H1 (cell line): ENCODE data around the gene SHOX. TPM values are rescaled to one million over a fixed set of nuclear protein-coding genes. Genes with fewer than 3 reads are reported as not detected.

ENCODE experiments used
- CTCF ChIA-PET: fragments of 300-600 bp; sonication (Branson Sonifier 250); formaldehyde crosslinking; loops from one replicate; lab custom pipeline; 2021; ENCODE audit not compliant: partially characterized antibody; lab: Charles Lee
- POLR2A ChIA-PET: fragments of 300-600 bp; sonication (Branson Sonifier 250); formaldehyde crosslinking; loops from one replicate; lab custom pipeline; 2021; ENCODE audit warnings: inconsistent platforms; ENCODE audit not compliant: partially characterized antibody; lab: Charles Lee
- DNase-seq, 2 experiments: peaks; one replicate each; pipeline versions ENCODE4 v3.0.0 to v3.0.0-alpha.2; 2010 to 2022; ENCODE audit warnings: low spot score in 2 of 2, low read depth in 1 of 2, mixed read lengths in 1 of 2
- FAIRE-seq: peaks from 2 replicates; lab custom pipeline; 2011; peaks lifted over from hg19 to GRCh38; lab: Jason Lieb, UNC
- H2AFZ ChIP-seq: 2 replicates; pipeline ENCODE4 v1.8.1; 2012; ENCODE audit warnings: low read length, inconsistent platforms
- H2AK5ac ChIP-seq: 2 replicates; pipeline ENCODE4 v1.6.1; 2013; ENCODE audit warnings: low read depth, low read length
- H2BK120ac ChIP-seq: replicated peaks from 2 replicates; pipeline ENCODE3; 2013; ENCODE audit warnings: low read depth, low read length, inconsistent platforms
- H2BK12ac ChIP-seq: 2 replicates; pipeline ENCODE4 v1.6.1; 2013; ENCODE audit warnings: low read depth, low read length
- H2BK15ac ChIP-seq: 2 replicates; pipeline ENCODE4 v1.6.1; 2013; ENCODE audit warnings: low read length
- H2BK20ac ChIP-seq: 2 replicates; pipeline ENCODE4 v1.6.1; 2013; ENCODE audit warnings: low read length
- H2BK5ac ChIP-seq: 2 replicates; pipeline ENCODE4 v1.6.1; 2013; ENCODE audit warnings: low read depth, low read length
- H3K14ac ChIP-seq: 2 replicates; pipeline ENCODE4 v1.6.1; 2013; ENCODE audit warnings: inconsistent platforms; ENCODE audit not compliant: insufficient read length
- H3K18ac ChIP-seq: 2 replicates; pipeline ENCODE4 v1.6.1; 2013; ENCODE audit warnings: low read length; ENCODE audit errors: extremely low read depth
- H3K23ac ChIP-seq: 2 replicates; pipeline ENCODE4 v1.6.1; 2013; ENCODE audit warnings: inconsistent platforms; ENCODE audit not compliant: insufficient read length
- H3K23me2 ChIP-seq: 2 replicates; pipeline ENCODE4 v1.6.1; 2013; ENCODE audit warnings: low read depth, low read length
- H3K27ac ChIP-seq: 2 replicates; pipeline ENCODE4 v1.6.1; 2011; ENCODE audit warnings: low read depth, low read length, inconsistent platforms
- H3K27me3 ChIP-seq, 4 experiments: replicated peaks in 1 of 4; 1 replicate in 1 of 4; 2 replicates in 3 of 4; pipeline versions ENCODE4 v1.6.1 to v1.8.1; 2011 to 2013; ENCODE audit warnings: low read length in 3 of 4, mild to moderate bottlenecking in 3 of 4, inconsistent platforms in 2 of 4, mixed read lengths in 2 of 4, moderate library complexity in 1 of 4; ENCODE audit not compliant: control insufficient read depth in 3 of 4, insufficient read depth in 3 of 4; ENCODE audit errors: extremely low read depth in 1 of 4
- H3K36me3 ChIP-seq, 4 experiments: 2 replicates each; pipeline versions ENCODE4 v1.6.1 to v1.8.1; 2011 to 2013; ENCODE audit warnings: mild to moderate bottlenecking in 4 of 4, low read length in 3 of 4, moderate library complexity in 2 of 4, control low read depth in 1 of 4, inconsistent platforms in 1 of 4; ENCODE audit not compliant: insufficient read depth in 4 of 4, control insufficient read depth in 2 of 4
- H3K4ac ChIP-seq: replicated peaks from 2 replicates; pipeline ENCODE3; 2013; ENCODE audit warnings: low read length, low read depth, mixed read lengths, inconsistent platforms; ENCODE audit not compliant: insufficient read length
- H3K4me1 ChIP-seq, 4 experiments: replicated peaks in 1 of 4; 1 replicate in 1 of 4; 2 replicates in 3 of 4; pipeline versions ENCODE4 v1.6.1 to v1.8.1; 2011 to 2013; ENCODE audit warnings: low read length in 3 of 4, inconsistent platforms in 2 of 4, mixed read lengths in 1 of 4; ENCODE audit not compliant: insufficient read depth in 4 of 4, control insufficient read depth in 3 of 4
- H3K4me2 ChIP-seq, 2 experiments: 2 replicates each; pipeline versions ENCODE4 v1.6.1 to v1.8.1; 2011 to 2013; ENCODE audit warnings: low read depth in 2 of 2, low read length in 2 of 2, control low read depth in 1 of 2, inconsistent platforms in 1 of 2, mild to moderate bottlenecking in 1 of 2; ENCODE audit not compliant: insufficient read depth in 1 of 2
- H3K4me3 ChIP-seq, 4 experiments: fragments of 200-600, 300-600 bp in 1 of 4; sonication (generic), shearing (Covaris generic), sonication (Bioruptor Twin) in 1 of 4; 2 replicates each; pipeline versions ENCODE4 v1.5.1 to v1.8.1; 2011 to 2016; ENCODE audit warnings: low read length in 4 of 4, low read depth in 3 of 4, control low read depth in 2 of 4, inconsistent platforms in 2 of 4, mild to moderate bottlenecking in 2 of 4, mixed read lengths in 1 of 4, moderate library complexity in 1 of 4; ENCODE audit not compliant: insufficient read depth in 2 of 4; ENCODE audit errors: extremely low read depth in 1 of 4
- H3K56ac ChIP-seq: replicated peaks from 2 replicates; pipeline ENCODE3; 2013; ENCODE audit warnings: low read depth, mild to moderate bottlenecking, mixed read lengths, low read length, inconsistent platforms; ENCODE audit not compliant: insufficient read length
- H3K79me1 ChIP-seq: 2 replicates; pipeline ENCODE4 v1.6.1; 2013; ENCODE audit warnings: low read depth, low read length, control low read depth
- H3K79me2 ChIP-seq, 2 experiments: 2 replicates each; pipeline versions ENCODE4 v1.6.1 to v1.8.1; 2012 to 2013; ENCODE audit warnings: low read length in 2 of 2, mild to moderate bottlenecking in 2 of 2, inconsistent platforms in 1 of 2; ENCODE audit not compliant: insufficient read depth in 2 of 2, control insufficient read depth in 1 of 2
- H3K9ac ChIP-seq, 4 experiments: replicated peaks in 1 of 4; 1 replicate in 1 of 4; 2 replicates in 3 of 4; pipeline versions ENCODE4 v1.6.1 to v1.8.1; 2011 to 2013; ENCODE audit warnings: low read depth in 3 of 4, low read length in 3 of 4, control low read depth in 2 of 4, mild to moderate bottlenecking in 2 of 4, moderate library complexity in 2 of 4, inconsistent platforms in 1 of 4; ENCODE audit errors: extremely low read depth in 1 of 4
- H3K9me3 ChIP-seq, 2 experiments: 2 replicates each; pipeline versions ENCODE4 v1.6.1 to v1.8.1; 2012 to 2013; ENCODE audit warnings: mild to moderate bottlenecking in 2 of 2, moderate library complexity in 2 of 2, control low read depth in 1 of 2, inconsistent platforms in 1 of 2, low read depth in 1 of 2, low read length in 1 of 2, mixed read lengths in 1 of 2; ENCODE audit not compliant: insufficient read depth in 2 of 2
- H4K20me1 ChIP-seq, 2 experiments: replicated peaks in 1 of 2; 2 replicates each; pipeline versions ENCODE3 to v1.8.1; 2011 to 2013; ENCODE audit warnings: inconsistent platforms in 2 of 2, low read length in 2 of 2, mild to moderate bottlenecking in 1 of 2; ENCODE audit not compliant: insufficient read depth in 2 of 2, control insufficient read depth in 1 of 2
- H4K5ac ChIP-seq: 2 replicates; pipeline ENCODE4 v1.6.1; 2013; ENCODE audit warnings: low read length, low read depth, mixed read lengths, inconsistent platforms; ENCODE audit not compliant: insufficient read length
- H4K8ac ChIP-seq: 2 replicates; pipeline ENCODE4 v1.8.0; 2013; ENCODE audit warnings: mild to moderate bottlenecking, moderate library complexity, low read length, inconsistent platforms; ENCODE audit not compliant: insufficient read depth; ENCODE audit errors: extremely low read depth
- H4K91ac ChIP-seq: replicated peaks from 2 replicates; pipeline ENCODE3; 2013; ENCODE audit warnings: low read length, mixed read lengths, inconsistent platforms; ENCODE audit not compliant: insufficient read length
- ASH2L ChIP-seq: fragments of 200-600, 300-600 bp; sonication (generic); IDR thresholded peaks from one replicate; pipeline ENCODE4 v1.7.1; 2017; ENCODE audit warnings: low read length
- HDAC2 ChIP-seq, 2 experiments: fragments of 300-600 bp in 1 of 2; sonication (generic) in 1 of 2; IDR thresholded peaks; 2 replicates each; pipeline ENCODE4 v1.6.1; 2011 to 2012; ENCODE audit warnings: low read depth in 2 of 2, low read length in 2 of 2, mild to moderate bottlenecking in 2 of 2, moderate library complexity in 2 of 2, borderline replicate concordance in 1 of 2, inconsistent platforms in 1 of 2
- WGBS, 2 experiments: shearing (Covaris generic) in 1 of 2; methylation state at CpG; one replicate each; pipeline versions ENCODE4 v1.1.6 to v1.1.7; 2013 to 2015; ENCODE audit warnings: low lambda C conversion rate in 2 of 2, mixed read lengths in 2 of 2, inconsistent platforms in 1 of 2, low coverage in 1 of 2, missing lambda C conversion rate in 1 of 2; ENCODE audit not compliant: insufficient replicate concordance in 2 of 2, insufficient coverage in 1 of 2, insufficient read length in 1 of 2; ENCODE audit errors: extremely low coverage in 1 of 2, missing lambda C conversion rate in 1 of 2; 5-methylcytosine and 5-hydroxymethylcytosine counted together
- polyA plus RNA-seq, 7 experiments: library from polyadenylated mRNA; depleted of rRNA in 3 of 7; stranded (reverse) in 5 of 7; unstranded in 2 of 7; fragments of >200 nt in 5 of 7; fragments of 200-250 nt in 2 of 7; gene quantifications; 1 replicate in 5 of 7; 2 replicates in 1 of 7; 4 replicates in 1 of 7; pipeline versions ENCODE4 v1.2.1 to v1.2.3, GENCODE V29; 2011 to 2013; ENCODE audit warnings: missing spikeins in 2 of 7, mixed read lengths in 2 of 7
- total RNA-seq: library from RNA; stranded (reverse); fragmentation: NEBNext Ultra II Directional; extraction: Animal tissue kit (Norgen Biotek cat#: 25700); gene quantifications from 2 replicates; pipeline ENCODE4 v1.2.1, GENCODE V29; 2021

Gene SHOX
- total and polyA plus RNA-seq, 2 of the 8 experiments (the other 6 are each of a cell fraction or from before 2014, with no cell fraction given): 0.05 to 0.15 TPM

GRCh38 chrX:639151-639550 is 8.6 kb downstream of the SHOX start:
- Histone ChIP-seq H3K56ac (no peak overlapping the region), H2BK20ac (0 out of 2 replicates have a peak overlapping the region, but pooled peaks have one; percentile 57), H3K4me2 (peak overlapping the region; percentile 49 to 72), H4K8ac (no peak overlapping the region; the same call in 1 of the 2 replicates), H2AK5ac (0 out of 2 replicates have a peak overlapping the region, but pooled peaks have one; percentile 7), H3K27me3 (peaks cover 82 to 93% (median 92%) of the 10 kb centered on the region in 4 experiments), H3K9ac (no peak overlapping the region), H3K23ac (no peak overlapping the region), H2BK120ac (no peak overlapping the region), H2AFZ (no peak overlapping the region), H3K9me3 (no peaks in the 10 kb centered on the region; a peak in 2 of 4 replicates), H3K36me3 (0 out of 8 replicates have a peak, but pooled peaks cover 0 to under 1% (median 0%) of the 10 kb centered on the region in 4 experiments), H3K27ac (no peak overlapping the region), H2BK5ac (no peak overlapping the region), H2BK12ac (0 out of 2 replicates have a peak overlapping the region, but pooled peaks have one; percentile 39), H2BK15ac (peak overlapping the region; percentile 72; the same call in 1 of the 2 replicates), H3K4ac (no peak overlapping the region), H3K18ac (peak overlapping the region; percentile 48; the same call in 1 of the 2 replicates), H4K5ac (no peak overlapping the region), H3K4me1 (peaks cover 8 to 37% (median 21%) of the 10 kb centered on the region in 4 experiments), H3K23me2 (peaks cover 1% of the 10 kb centered on the region; the same call in 1 of the 2 replicates), H4K20me1 (peaks cover 2 to 7% of the 10 kb centered on the region in 2 experiments), H3K14ac (no peak overlapping the region), H3K79me1 (no peaks in the 10 kb centered on the region), H3K79me2 (no peaks in the 10 kb centered on the region), H3K4me3 (peak overlapping the region in 3 of 4 experiments; percentile 5 to 51 (median 6); a peak in 3 of 8 replicates), H4K91ac (no peak overlapping the region)
- CTCF ChIA-PET: no interaction called here
- FAIRE-seq (no peak), DNase-seq (peak in 1 of 2 experiments; percentile 61)
- TF ChIP-seq HDAC2 (IDR thresholded peaks at IDR 0.05; ENCODE audit: borderline replicate concordance in 1 of 2, low read depth in 2 of 2, low read length in 2 of 2): no peak
- TF ChIP-seq ASH2L: peak; percentile 22
- 4% methylated on average over 9 of the region's 9 CpGs; no CpG with 5 or more reads in 1 of the 2 experiments for WGBS, 2 experiments
- POLR2A ChIA-PET: no interaction called here
